Measurements from ENCODE around the gene PDE10A. TPM values are rescaled to one million over a fixed set of nuclear protein-coding genes. Genes with fewer than 3 reads are reported as not detected.

PDE10A gene
- total RNA-seq, 4 donors from 2014 or later, result 2.9 to 8.8 (median 3.9) TPM

GRCh38 chr6:165487950-165488349, 175.1 kb downstream of the PDE10A start:
- TF ChIP-seq EP300 (IDR thresholded peaks at IDR 0.05) (no peak), POLR2AphosphoS5 (IDR thresholded peaks at IDR 0.05) (no peak), POLR2A (IDR thresholded peaks at IDR 0.05; ENCODE audit: low read depth) (no peak), CTCF (IDR thresholded peaks at IDR 0.05) (no peak)
- Histone ChIP-seq H3K27ac (replicated peaks in 1 of 4) (no peak overlapping the region), H3K4me1 (no peaks in the 10 kb centered on the region), H3K27me3 (no peaks in the 10 kb centered on the region), H3K9me3 (peaks cover 0 to 3% (median 0%) of the 10 kb centered on the region in 4 donors), H3K36me3 (no peaks in the 10 kb centered on the region), H3K4me3 (no peak overlapping the region)
- DNase-seq (ENCODE audit: extremely low spot score), result no peak
- intact Hi-C loops (cut with DNase I), result no loop called here

- no peak overlapping the region for H3K27ac ChIP-seq (replicated peaks in 1 of 4)
- 68% methylated on average over 4 of the region's 4 CpGs for WGBS
- intact Hi-C loops (cut with DNase I), result no loop called here
- no peaks in the 10 kb centered on the region for H3K36me3 ChIP-seq
- H3K4me3 ChIP-seq, result no peak overlapping the region
- no peaks in the 10 kb centered on the region for H3K9me3 ChIP-seq
- DNase-seq (ENCODE audit: extremely low spot score), result no peak
- no peaks in the 10 kb centered on the region for H3K27me3 ChIP-seq
- no peaks in the 10 kb centered on the region for H3K4me1 ChIP-seq
- TF ChIP-seq EP300 (IDR thresholded peaks at IDR 0.05) (no peak), POLR2AphosphoS5 (IDR thresholded peaks at IDR 0.05) (no peak), POLR2A (IDR thresholded peaks at IDR 0.05; ENCODE audit: low read depth) (no peak), CTCF (IDR thresholded peaks at IDR 0.05) (no peak)
Measured at GRCh38 chr6:165487347-165487746, 175.7 kb downstream of the PDE10A start.

- H3K27ac ChIP-seq (replicated peaks in 1 of 4), result no peak overlapping the region
- WGBS, result 80% methylated on average over 22 of the region's 22 CpGs
- H3K4me1 ChIP-seq, result no peaks in the 10 kb centered on the region
- no peak for TF ChIP-seq CTCF (IDR thresholded peaks at IDR 0.05)
- TF ChIP-seq POLR2A (IDR thresholded peaks at IDR 0.05; ENCODE audit: low read depth), result no peak
- TF ChIP-seq EP300 (IDR thresholded peaks at IDR 0.05), result no peak
- no peak for TF ChIP-seq POLR2AphosphoS5 (IDR thresholded peaks at IDR 0.05)
- H3K4me3 ChIP-seq, result no peak overlapping the region
- intact Hi-C loops (cut with DNase I), result no loop called here
- H3K9me3 ChIP-seq, result no peaks in the 10 kb centered on the region
- DNase-seq (ENCODE audit: extremely low spot score), result no peak
- H3K36me3 ChIP-seq, result no peaks in the 10 kb centered on the region
- H3K27me3 ChIP-seq, result no peaks in the 10 kb centered on the region
Measured at GRCh38 chr6:165486183-165487137, 176.6 kb downstream of the PDE10A start.

- H3K4me3 ChIP-seq, result no peak overlapping the region
- H3K4me1 ChIP-seq, result no peaks in the 10 kb centered on the region
- no peaks in the 10 kb centered on the region for H3K36me3 ChIP-seq
- H3K27ac ChIP-seq (replicated peaks in 1 of 4), result no peak overlapping the region
- no peak for TF ChIP-seq POLR2AphosphoS5 (IDR thresholded peaks at IDR 0.05)
- no peak for DNase-seq (ENCODE audit: extremely low spot score)
- no peaks in the 10 kb centered on the region for H3K27me3 ChIP-seq
- WGBS, result 82% methylated on average over 13 of the region's 13 CpGs
- no peaks in the 10 kb centered on the region for H3K9me3 ChIP-seq
- intact Hi-C loops (cut with DNase I), result no loop called here
Measured at GRCh38 chr6:165484178-165484889, 178.7 kb downstream of the PDE10A start.

- Histone ChIP-seq H3K4me1 (no peaks in the 10 kb centered on the region), H3K4me3 (no peak overlapping the region), H3K9me3 (no peaks in the 10 kb centered on the region), H3K36me3 (no peaks in the 10 kb centered on the region), H3K27me3 (no peaks in the 10 kb centered on the region), H3K27ac (replicated peaks in 1 of 4) (no peak overlapping the region)
- intact Hi-C loops (cut with DNase I), result no loop called here
- 89% methylated on average over 4 of the region's 4 CpGs for WGBS
- DNase-seq (ENCODE audit: extremely low spot score), result no peak
- TF ChIP-seq POLR2A (IDR thresholded peaks at IDR 0.05; ENCODE audit: low read depth), result no peak
- TF ChIP-seq CTCF (IDR thresholded peaks at IDR 0.05), result no peak
- TF ChIP-seq EP300 (IDR thresholded peaks at IDR 0.05), result no peak
- no peak for TF ChIP-seq POLR2AphosphoS5 (IDR thresholded peaks at IDR 0.05)
Measured at GRCh38 chr6:165481921-165482320, 181.1 kb downstream of the PDE10A start.

Measured in esophagus muscularis mucosa (tissue), 4 donors.